H9 (cell line): ENCODE data around the gene NOC3L. TPM values are rescaled to one million over a fixed set of nuclear protein-coding genes. Genes with fewer than 3 reads are reported as not detected.

ENCODE experiments used
- DNase-seq: peaks from one replicate; pipeline ENCODE4 v3.0.0-alpha.2; 2017
- H2AFZ ChIP-seq: one replicate; pipeline ENCODE4 v1.6.1; 2013; ENCODE audit warnings: mild to moderate bottlenecking, low read length, control low read depth, moderate library complexity
- H2AK5ac ChIP-seq: 2 replicates; pipeline ENCODE4 v1.6.1; 2013; ENCODE audit warnings: low read length, control low read depth, mixed read lengths; ENCODE audit not compliant: insufficient read length
- H2BK120ac ChIP-seq: one replicate; pipeline ENCODE4 v1.6.1; 2013; ENCODE audit warnings: low read depth, mild to moderate bottlenecking, low read length, control low read depth, inconsistent platforms; ENCODE audit not compliant: poor library complexity, severe bottlenecking
- H2BK12ac ChIP-seq: 2 replicates; pipeline ENCODE4 v1.6.1; 2013; ENCODE audit warnings: low read length, control low read depth, mixed read lengths, low read depth; ENCODE audit not compliant: insufficient read length
- H2BK15ac ChIP-seq: 2 replicates; pipeline ENCODE4 v1.6.1; 2013; ENCODE audit warnings: low read depth, low read length, control low read depth
- H2BK20ac ChIP-seq: one replicate; pipeline ENCODE4 v1.6.1; 2013; ENCODE audit warnings: low read depth, mild to moderate bottlenecking, low read length, control low read depth, inconsistent platforms; ENCODE audit not compliant: poor library complexity, severe bottlenecking
- H2BK5ac ChIP-seq: 2 replicates; pipeline ENCODE4 v1.6.1; 2013; ENCODE audit warnings: low read length, control low read depth, mixed read lengths; ENCODE audit not compliant: insufficient read length
- H3K14ac ChIP-seq: 2 replicates; pipeline ENCODE4 v1.6.1; 2013; ENCODE audit warnings: low read length, control low read depth; ENCODE audit not compliant: insufficient read depth
- H3K18ac ChIP-seq: 2 replicates; pipeline ENCODE4 v1.6.1; 2013; ENCODE audit warnings: low read depth, mild to moderate bottlenecking, mixed read lengths, low read length, control low read depth; ENCODE audit not compliant: insufficient read length
- H3K23ac ChIP-seq: 2 replicates; pipeline ENCODE4 v1.6.1; 2013; ENCODE audit warnings: low read length, control low read depth, mixed read lengths, low read depth; ENCODE audit not compliant: insufficient read length
- H3K23me2 ChIP-seq: 2 replicates; pipeline ENCODE4 v1.6.1; 2013; ENCODE audit warnings: low read depth, mild to moderate bottlenecking, mixed read lengths, low read length, control low read depth; ENCODE audit not compliant: insufficient read length, poor library complexity, severe bottlenecking
- H3K27ac ChIP-seq: 2 replicates; pipeline ENCODE4 v1.5.1; 2013; ENCODE audit warnings: low read length, control low read depth, mixed read lengths, low read depth; ENCODE audit not compliant: insufficient read length
- H3K27me3 ChIP-seq: 2 replicates; pipeline ENCODE4 v1.6.1; 2013; ENCODE audit warnings: low read length, control low read depth, inconsistent platforms; ENCODE audit not compliant: insufficient read depth
- H3K4ac ChIP-seq: 2 replicates; pipeline ENCODE4 v1.6.1; 2013; ENCODE audit warnings: low read depth, mild to moderate bottlenecking, control low read depth, inconsistent platforms, low read length, moderate library complexity
- H3K4me1 ChIP-seq: 2 replicates; pipeline ENCODE4 v1.6.1; 2013; ENCODE audit warnings: low read length, control low read depth, inconsistent platforms; ENCODE audit not compliant: insufficient read depth
- H3K4me2 ChIP-seq: 2 replicates; pipeline ENCODE4 v1.6.1; 2013; ENCODE audit warnings: low read length, control low read depth, mixed read lengths; ENCODE audit not compliant: insufficient read length, insufficient read depth
- H3K56ac ChIP-seq: 2 replicates; pipeline ENCODE4 v1.6.1; 2013; ENCODE audit warnings: low read depth, mild to moderate bottlenecking, mixed read lengths, low read length, control low read depth; ENCODE audit not compliant: insufficient read length
- H3K79me1 ChIP-seq: 2 replicates; pipeline ENCODE4 v1.6.1; 2013; ENCODE audit warnings: low read depth, mild to moderate bottlenecking, moderate library complexity, low read length, control low read depth, inconsistent platforms; ENCODE audit not compliant: insufficient read depth, poor library complexity, severe bottlenecking
- H3K79me2 ChIP-seq: 2 replicates; pipeline ENCODE4 v1.6.1; 2013; ENCODE audit warnings: low read length, control low read depth, inconsistent platforms; ENCODE audit not compliant: insufficient read depth
- H3K9ac ChIP-seq: 2 replicates; pipeline ENCODE4 v1.6.1; 2013; ENCODE audit warnings: low read length, control low read depth, mixed read lengths; ENCODE audit not compliant: insufficient read length; ENCODE audit errors: extremely low read depth
- H3K9me3 ChIP-seq: one replicate; pipeline ENCODE4 v1.6.1; 2013; ENCODE audit warnings: low read depth, low read length, inconsistent platforms; ENCODE audit not compliant: control insufficient read depth
- H3T11ph ChIP-seq: one replicate; pipeline ENCODE4 v1.6.1; 2013; ENCODE audit warnings: mild to moderate bottlenecking, low read length, control low read depth, inconsistent platforms
- H4K20me1 ChIP-seq: one replicate; pipeline ENCODE4 v1.6.1; 2013; ENCODE audit not compliant: control insufficient read depth, insufficient read length, insufficient read depth
- H4K5ac ChIP-seq: 2 replicates; pipeline ENCODE4 v1.6.1; 2013; ENCODE audit warnings: low read depth, mild to moderate bottlenecking, mixed read lengths, low read length, control low read depth; ENCODE audit not compliant: insufficient read length
- H4K8ac ChIP-seq: replicated peaks from 2 replicates; pipeline ENCODE4 v1.6.1; 2013; ENCODE audit warnings: low read length, control low read depth, mixed read lengths, low read depth; ENCODE audit not compliant: insufficient read length
- H4K91ac ChIP-seq: 2 replicates; pipeline ENCODE4 v1.6.1; 2013; ENCODE audit warnings: low read depth, mild to moderate bottlenecking, moderate library complexity, mixed read lengths, low read length, control low read depth; ENCODE audit not compliant: insufficient read length
- H3K27ac Mint-ChIP-seq, 3 experiments: 2 replicates in 2 of 3; 3 replicates in 1 of 3; pipeline ENCODE4 v1.8.0; 2020 to 2021; ENCODE audit warnings: mixed read lengths in 3 of 3, mild to moderate bottlenecking in 1 of 3, moderate library complexity in 1 of 3
- H3K27me3 Mint-ChIP-seq: 2 replicates; pipeline ENCODE4 v1.8.0; 2021; ENCODE audit warnings: low read depth, mild to moderate bottlenecking, moderate library complexity, mixed read lengths
- H3K36me3 Mint-ChIP-seq, 3 experiments: 2 replicates in 2 of 3; 3 replicates in 1 of 3; pipeline ENCODE4 v1.8.0; 2020 to 2021; ENCODE audit warnings: low read depth in 3 of 3, mixed read lengths in 3 of 3; ENCODE audit not compliant: insufficient read depth in 1 of 3
- H3K4me1 Mint-ChIP-seq, 2 experiments: 2 replicates each; pipeline ENCODE4 v1.8.0; 2020; ENCODE audit warnings: mixed read lengths in 2 of 2
- H3K4me3 Mint-ChIP-seq, 2 experiments: 2 replicates in 1 of 2; 3 replicates in 1 of 2; pipeline ENCODE4 v1.8.0; 2020 to 2021; ENCODE audit warnings: mild to moderate bottlenecking in 2 of 2, mixed read lengths in 2 of 2, moderate library complexity in 1 of 2
- H3K9me3 Mint-ChIP-seq, 2 experiments: 2 replicates in 1 of 2; 3 replicates in 1 of 2; pipeline ENCODE4 v1.8.0; 2020; ENCODE audit warnings: mild to moderate bottlenecking in 2 of 2, mixed read lengths in 2 of 2, moderate library complexity in 1 of 2
- WGBS: extraction: QIAGEN DNeasy Blood & Tissue Kit; methylation state at CpG from one replicate; pipeline ENCODE4 v1.1.7; 2013; ENCODE audit warnings: missing lambda C conversion rate, low lambda C conversion rate, mixed read lengths; ENCODE audit not compliant: insufficient read length; ENCODE audit errors: extremely low coverage; 5-methylcytosine and 5-hydroxymethylcytosine counted together
- total RNA-seq: library from RNA; stranded (reverse); gene quantifications from 2 replicates; pipeline ENCODE4 v1.2.1, GENCODE V29; 2021
- TF ChIP-seq, protein P1 (sequence below): fragments of 200-600 bp; sonication (generic); conservative IDR thresholded peaks from 3 replicates; pipeline ENCODE4 v1.8.0; 2021; ENCODE audit warnings: antibody characterized with exemption, mild to moderate bottlenecking

NOC3L gene
- total RNA-seq, 1 experiment from 2014 or later, result 35.8 TPM

DNA sequence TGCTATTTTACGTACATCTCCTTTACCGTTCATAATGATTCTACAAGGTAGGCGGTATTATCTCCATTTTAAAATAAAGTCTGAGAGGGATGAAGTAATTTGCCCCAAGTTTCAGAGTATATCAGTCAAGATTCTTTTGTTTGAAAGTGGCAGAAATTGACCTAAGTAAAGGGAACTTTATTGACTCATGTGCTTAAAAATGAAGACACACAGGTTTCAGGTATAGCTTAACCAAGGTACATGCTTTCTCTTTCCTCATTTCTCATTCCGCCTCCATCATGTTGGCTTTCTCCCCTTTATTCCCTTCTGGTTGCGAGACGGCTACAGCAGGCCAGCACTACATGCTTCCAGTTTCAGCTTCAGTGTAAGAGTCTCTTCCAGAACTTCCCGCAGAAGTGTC is 77.5 kb downstream of the NOC3L start:
- Histone ChIP-seq H3K14ac (no peak overlapping the region), H2AFZ (no peak overlapping the region), H3K4me1 (0 out of 2 replicates have a peak, but pooled peaks cover 9% of the 10 kb centered on the region), H2AK5ac (no peak overlapping the region), H3K9ac (no peak overlapping the region), H2BK120ac (no peak overlapping the region), H3K56ac (no peak overlapping the region), H3K18ac (no peak overlapping the region), H3T11ph (no peak overlapping the region), H2BK12ac (no peak overlapping the region), H4K5ac (no peak overlapping the region), H3K79me1 (no peaks in the 10 kb centered on the region), H3K27me3 (no peaks in the 10 kb centered on the region), H3K9me3 (no peaks in the 10 kb centered on the region), H3K23ac (no peak overlapping the region), H4K20me1 (no peaks in the 10 kb centered on the region), H2BK15ac (no peak overlapping the region), H2BK5ac (no peak overlapping the region), H3K4ac (no peak overlapping the region), H3K4me2 (no peak overlapping the region), H2BK20ac (no peak overlapping the region), H4K8ac (peak overlapping the region; percentile 73), H3K79me2 (no peaks in the 10 kb centered on the region), H3K23me2 (no peaks in the 10 kb centered on the region), H3K27ac (no peak overlapping the region), H4K91ac (no peak overlapping the region)
- Mint-ChIP-seq H3K36me3 (no peaks in the 10 kb centered on the region), H3K27ac (no peak overlapping the region), H3K9me3 (no peaks in the 10 kb centered on the region), H3K27me3 (peaks cover 2% of the 10 kb centered on the region), H3K4me1 (peaks cover 19 to 22% of the 10 kb centered on the region in 2 experiments), H3K4me3 (no peak overlapping the region)
- no peak for DNase-seq
- WGBS, result no CpG with 5 or more reads among the region's 7 CpGs
- TF ChIP-seq, protein P1, sequence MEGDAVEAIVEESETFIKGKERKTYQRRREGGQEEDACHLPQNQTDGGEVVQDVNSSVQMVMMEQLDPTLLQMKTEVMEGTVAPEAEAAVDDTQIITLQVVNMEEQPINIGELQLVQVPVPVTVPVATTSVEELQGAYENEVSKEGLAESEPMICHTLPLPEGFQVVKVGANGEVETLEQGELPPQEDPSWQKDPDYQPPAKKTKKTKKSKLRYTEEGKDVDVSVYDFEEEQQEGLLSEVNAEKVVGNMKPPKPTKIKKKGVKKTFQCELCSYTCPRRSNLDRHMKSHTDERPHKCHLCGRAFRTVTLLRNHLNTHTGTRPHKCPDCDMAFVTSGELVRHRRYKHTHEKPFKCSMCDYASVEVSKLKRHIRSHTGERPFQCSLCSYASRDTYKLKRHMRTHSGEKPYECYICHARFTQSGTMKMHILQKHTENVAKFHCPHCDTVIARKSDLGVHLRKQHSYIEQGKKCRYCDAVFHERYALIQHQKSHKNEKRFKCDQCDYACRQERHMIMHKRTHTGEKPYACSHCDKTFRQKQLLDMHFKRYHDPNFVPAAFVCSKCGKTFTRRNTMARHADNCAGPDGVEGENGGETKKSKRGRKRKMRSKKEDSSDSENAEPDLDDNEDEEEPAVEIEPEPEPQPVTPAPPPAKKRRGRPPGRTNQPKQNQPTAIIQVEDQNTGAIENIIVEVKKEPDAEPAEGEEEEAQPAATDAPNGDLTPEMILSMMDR, result no peak

Other genes with a start within 250 kb of the NOC3L start
- gene TBC1D12, start 39.6 kb upstream of the NOC3L start, total RNA-seq, result 1.9 and 2.0 TPM in 2 replicates
- 262 and 291 TPM in 2 replicates for gene HELLS, start 182.8 kb upstream of the NOC3L start, total RNA-seq